Keratinocyte (primary cell): ENCODE data around the gene CCDC148. TPM values are rescaled to one million over a fixed set of nuclear protein-coding genes. Genes with fewer than 3 reads are reported as not detected.

Source experiments
- DNase-seq: peaks from one replicate; pipeline ENCODE4 v3.0.0-alpha.2; 2011; ENCODE audit warnings: low read depth, missing footprints, low spot score
- FAIRE-seq: peaks from 2 replicates; lab custom pipeline; 2011; peaks lifted over from hg19 to GRCh38; lab: Jason Lieb, UNC
- H2AFZ ChIP-seq: 2 replicates; pipeline ENCODE4 v1.6.0; 2012; ENCODE audit warnings: low read length, control low read depth, inconsistent platforms; ENCODE audit not compliant: control insufficient read depth
- H3K27ac ChIP-seq: 2 replicates; pipeline ENCODE4 v1.5.1; 2011; ENCODE audit warnings: low read length; ENCODE audit not compliant: control insufficient read depth, insufficient read depth
- H3K27me3 ChIP-seq: 3 replicates; pipeline ENCODE4 v1.6.0; 2011; ENCODE audit warnings: low read length; ENCODE audit not compliant: control insufficient read depth, insufficient read depth; ENCODE audit errors: extremely low read depth
- H3K36me3 ChIP-seq, 2 experiments: 2 replicates in 1 of 2; 3 replicates in 1 of 2; pipeline ENCODE4 v1.5.1; 2011; ENCODE audit warnings: low read length in 2 of 2, mild to moderate bottlenecking in 1 of 2; ENCODE audit not compliant: control insufficient read depth in 2 of 2, insufficient read depth in 2 of 2; ENCODE audit errors: extremely low read depth in 1 of 2
- H3K4me1 ChIP-seq: 3 replicates; pipeline ENCODE4 v1.5.1; 2011; ENCODE audit warnings: low read length; ENCODE audit not compliant: control insufficient read depth, insufficient read depth; ENCODE audit errors: extremely low read depth
- H3K4me2 ChIP-seq: 3 replicates; pipeline ENCODE4 v1.6.0; 2011; ENCODE audit warnings: low read depth, low read length; ENCODE audit not compliant: control insufficient read depth, insufficient read depth; ENCODE audit errors: extremely low read depth
- H3K4me3 ChIP-seq, 3 experiments: fragments of 200-600 bp in 1 of 3; sonication (generic) in 1 of 3; 2 replicates in 2 of 3; 3 replicates in 1 of 3; pipeline ENCODE4 v1.5.1; 2011 to 2016; ENCODE audit warnings: low read length in 3 of 3, mild to moderate bottlenecking in 3 of 3, control low read depth in 2 of 3, inconsistent platforms in 1 of 3, low read depth in 1 of 3, mixed read lengths in 1 of 3, mixed run types in 1 of 3, moderate library complexity in 1 of 3; ENCODE audit not compliant: control insufficient read depth in 2 of 3, insufficient read depth in 2 of 3; ENCODE audit errors: extremely low read depth in 1 of 3
- H3K79me2 ChIP-seq: 2 replicates; pipeline ENCODE4 v1.6.0; 2012; ENCODE audit warnings: low read length; ENCODE audit not compliant: control insufficient read depth, insufficient read depth
- H3K9ac ChIP-seq: 3 replicates; pipeline ENCODE4 v1.6.0; 2011; ENCODE audit warnings: low read length; ENCODE audit not compliant: control insufficient read depth, insufficient read depth; ENCODE audit errors: extremely low read depth
- H3K9me1 ChIP-seq: 3 replicates; pipeline ENCODE4 v1.6.0; 2011; ENCODE audit warnings: low read length; ENCODE audit not compliant: control insufficient read depth, insufficient read depth; ENCODE audit errors: extremely low read depth
- H3K9me3 ChIP-seq: 2 replicates; pipeline ENCODE4 v1.5.1; 2012; ENCODE audit warnings: low read depth, low read length; ENCODE audit not compliant: control insufficient read depth
- H4K20me1 ChIP-seq: 3 replicates; pipeline ENCODE4 v1.6.0; 2011; ENCODE audit warnings: low read length; ENCODE audit not compliant: control insufficient read depth, insufficient read depth; ENCODE audit errors: extremely low read depth
- CTCF ChIP-seq, 3 experiments: IDR thresholded peaks in 1 of 3; conservative IDR thresholded peaks in 1 of 3; optimal IDR thresholded peaks in 1 of 3; 2 replicates in 2 of 3; 3 replicates in 1 of 3; pipeline versions ENCODE3 to v1.5.1; 2011; ENCODE audit warnings: low read length in 3 of 3, mild to moderate bottlenecking in 3 of 3, moderate library complexity in 2 of 3, control low read depth in 1 of 3, inconsistent platforms in 1 of 3; ENCODE audit not compliant: insufficient read depth in 2 of 3; ENCODE audit errors: extremely low read depth in 1 of 3
- EZH2 ChIP-seq: IDR thresholded peaks from one replicate; pipeline ENCODE4 v1.6.1; 2012; ENCODE audit warnings: inconsistent platforms, mild to moderate bottlenecking, low read length, moderate library complexity
- dilution Hi-C: fragments of 300-500 bp; cut with MboI; formaldehyde crosslinking; loops from one replicate; pipeline ENCODE4 v1.7.0; 2020; ENCODE audit warnings: low sequenced_read_pairs; ENCODE audit not compliant: extremely low pct_ligation_motif_present
- polyA plus RNA-seq, 5 experiments: library from polyadenylated mRNA; depleted of rRNA in 3 of 5; stranded (reverse) in 3 of 5; stranded (forward) in 1 of 5; unstranded in 1 of 5; fragments of >200 nt; gene quantifications; 1 replicate in 1 of 5; 2 replicates in 3 of 5; 3 replicates in 1 of 5; pipeline versions ENCODE4 v1.2.1 to v1.2.3, GENCODE V29; 2011 to 2012; ENCODE audit warnings: missing spikeins in 2 of 5, low read depth in 1 of 5, low replicate concordance in 1 of 5

CCDC148 gene
- polyA plus RNA-seq, 1 donor (not counting 4 experiments of a cell fraction or from before 2014, with no cell fraction given), result 0.39 TPM

GRCh38 chr2:158411748-158412147, 44.8 kb downstream of the CCDC148 start:
- Histone ChIP-seq H3K9me3 (no peaks in the 10 kb centered on the region), H4K20me1 (no peaks in the 10 kb centered on the region), H3K27ac (no peak overlapping the region), H3K4me3 (no peak overlapping the region), H2AFZ (no peak overlapping the region), H3K4me2 (no peak overlapping the region), H3K9me1 (no peaks in the 10 kb centered on the region), H3K27me3 (no peaks in the 10 kb centered on the region), H3K79me2 (no peaks in the 10 kb centered on the region), H3K9ac (no peak overlapping the region), H3K36me3 (no peaks in the 10 kb centered on the region), H3K4me1 (no peaks in the 10 kb centered on the region)
- FAIRE-seq (no peak), DNase-seq (no peak)
- dilution Hi-C loops, result no loop called here
- no peak for TF ChIP-seq EZH2
- TF ChIP-seq CTCF (optimal IDR thresholded peaks at IDR 0.05 in 1 of 3, IDR thresholded peaks at IDR 0.05 in 1 of 3, conservative IDR thresholded peaks at IDR 0.05 in 1 of 3; ENCODE audit: extremely low read depth in 1 of 3, insufficient read depth in 2 of 3, low read length in 3 of 3), result no peak

GRCh38 chr2:158410132-158410531, 46.4 kb downstream of the CCDC148 start:
- H3K4me1 ChIP-seq, result no peaks in the 10 kb centered on the region
- H3K79me2 ChIP-seq, result no peaks in the 10 kb centered on the region
- H3K9me3 ChIP-seq, result no peaks in the 10 kb centered on the region
- no peak overlapping the region for H3K4me2 ChIP-seq
- no peak overlapping the region for H2AFZ ChIP-seq
- TF ChIP-seq CTCF (optimal IDR thresholded peaks at IDR 0.05 in 1 of 3, IDR thresholded peaks at IDR 0.05 in 1 of 3, conservative IDR thresholded peaks at IDR 0.05 in 1 of 3; ENCODE audit: extremely low read depth in 1 of 3, insufficient read depth in 2 of 3, low read length in 3 of 3) (no peak), EZH2 (no peak)
- DNase-seq (no peak), FAIRE-seq (no peak)
- dilution Hi-C loops, result no loop called here
- H3K9ac ChIP-seq, result no peak overlapping the region
- H3K27ac ChIP-seq, result no peak overlapping the region
- no peaks in the 10 kb centered on the region for H3K9me1 ChIP-seq
- no peaks in the 10 kb centered on the region for H4K20me1 ChIP-seq
- no peak overlapping the region for H3K4me3 ChIP-seq
- H3K27me3 ChIP-seq, result no peaks in the 10 kb centered on the region
- H3K36me3 ChIP-seq, result no peaks in the 10 kb centered on the region
